Muscle layer of duodenum (tissue), 2 donors: ENCODE data around the gene NR6A1.

Experiments
- H3K27ac ChIP-seq: one replicate; pipeline ENCODE4 v1.7.0; 2013; ENCODE audit warnings: mild to moderate bottlenecking, low read length
- H3K27me3 ChIP-seq: one replicate; pipeline ENCODE4 v1.7.0; 2013; ENCODE audit warnings: low read depth, mild to moderate bottlenecking, control low read depth, low read length
- H3K36me3 ChIP-seq, 2 donors: one replicate each; pipeline ENCODE4 v1.7.0; 2013; ENCODE audit warnings: low read length in 2 of 2, control low read depth in 1 of 2, mild to moderate bottlenecking in 1 of 2; ENCODE audit not compliant: insufficient read depth in 2 of 2, control insufficient read depth in 1 of 2
- H3K4me1 ChIP-seq, 2 donors: one replicate each; pipeline ENCODE4 v1.7.0; 2013; ENCODE audit warnings: low read length in 2 of 2, mild to moderate bottlenecking in 2 of 2, control low read depth in 1 of 2, moderate library complexity in 1 of 2; ENCODE audit not compliant: insufficient read depth in 2 of 2, control insufficient read depth in 1 of 2
- H3K4me3 ChIP-seq, 2 donors: one replicate each; pipeline ENCODE4 v1.7.0; 2013; ENCODE audit warnings: low read length in 2 of 2, low read depth in 1 of 2, mild to moderate bottlenecking in 1 of 2
- H3K9me3 ChIP-seq, 2 donors: one replicate each; pipeline ENCODE4 v1.7.0; 2013; ENCODE audit warnings: low read length in 2 of 2, control low read depth in 1 of 2, mild to moderate bottlenecking in 1 of 2; ENCODE audit not compliant: control insufficient read depth in 1 of 2
- donor health status: healthy.

NR6A1 gene

DNA sequence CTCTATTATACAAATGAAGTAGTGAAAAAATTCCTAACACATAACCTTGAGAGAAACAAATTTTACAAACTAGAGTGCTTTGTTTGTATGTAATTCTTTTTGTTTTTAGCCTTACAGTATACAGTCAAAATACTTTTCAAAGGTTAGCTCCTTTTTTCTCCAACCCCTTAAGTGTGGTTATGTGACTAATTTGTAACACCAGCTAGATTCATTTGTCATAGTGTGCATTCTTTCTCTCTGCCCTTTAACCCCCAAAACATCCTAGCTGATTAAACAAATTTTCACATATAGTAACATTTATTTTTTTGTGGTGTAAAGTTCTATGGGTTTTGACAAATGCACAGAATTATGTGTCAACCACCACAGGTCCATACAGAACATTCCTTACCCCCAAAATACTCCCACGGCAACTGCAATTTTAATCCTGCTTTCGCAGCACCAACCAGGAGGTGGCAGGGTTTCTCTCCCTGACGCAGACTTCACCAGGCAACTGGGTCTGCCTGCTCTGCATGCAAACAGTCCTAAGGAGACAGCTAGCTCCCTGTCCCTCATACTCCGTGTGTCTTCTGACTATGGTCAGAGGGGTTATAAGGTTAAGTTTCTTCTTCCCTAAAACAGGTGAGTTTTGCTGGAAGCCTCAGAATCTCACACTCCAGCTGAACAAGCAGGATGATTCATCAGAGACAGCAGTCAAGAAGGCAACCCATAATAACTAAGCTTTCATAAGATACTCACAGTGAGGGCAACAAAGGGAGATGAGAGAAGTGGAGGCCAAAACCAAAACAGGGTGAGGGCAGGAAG is 219.4 kb downstream of the NR6A1 start:
- Histone ChIP-seq H3K9me3 (no peaks in the 10 kb centered on the region), H3K4me1 (peaks cover 0 to 9% of the 10 kb centered on the region in 2 donors), H3K4me3 (no peak overlapping the region), H3K27ac (no peak overlapping the region), H3K36me3 (no peaks in the 10 kb centered on the region), H3K27me3 (no peaks in the 10 kb centered on the region)

- peaks cover 0 to 9% of the 10 kb centered on the region in 2 donors for H3K4me1 ChIP-seq
- no peaks in the 10 kb centered on the region for H3K36me3 ChIP-seq
- H3K27me3 ChIP-seq: no peaks in the 10 kb centered on the region
Observed at GRCh38 chr9:124550072-124550471, 221.0 kb downstream of the NR6A1 start.

GRCh38 chr9:124549016-124549415 is 222.1 kb downstream of the NR6A1 start:
- H3K27me3 ChIP-seq: no peaks in the 10 kb centered on the region
- H3K27ac ChIP-seq: no peak overlapping the region
- H3K4me3 ChIP-seq: no peak overlapping the region
- no peaks in the 10 kb centered on the region for H3K36me3 ChIP-seq
- no peaks in the 10 kb centered on the region for H3K9me3 ChIP-seq
- peaks cover 0 to 9% of the 10 kb centered on the region in 2 donors for H3K4me1 ChIP-seq

More at GRCh38 chr9:124550072-124550471, 221.0 kb downstream of the NR6A1 start:
- no peak overlapping the region for H3K4me3 ChIP-seq
- no peaks in the 10 kb centered on the region for H3K9me3 ChIP-seq
- H3K27ac ChIP-seq: no peak overlapping the region

DNA sequence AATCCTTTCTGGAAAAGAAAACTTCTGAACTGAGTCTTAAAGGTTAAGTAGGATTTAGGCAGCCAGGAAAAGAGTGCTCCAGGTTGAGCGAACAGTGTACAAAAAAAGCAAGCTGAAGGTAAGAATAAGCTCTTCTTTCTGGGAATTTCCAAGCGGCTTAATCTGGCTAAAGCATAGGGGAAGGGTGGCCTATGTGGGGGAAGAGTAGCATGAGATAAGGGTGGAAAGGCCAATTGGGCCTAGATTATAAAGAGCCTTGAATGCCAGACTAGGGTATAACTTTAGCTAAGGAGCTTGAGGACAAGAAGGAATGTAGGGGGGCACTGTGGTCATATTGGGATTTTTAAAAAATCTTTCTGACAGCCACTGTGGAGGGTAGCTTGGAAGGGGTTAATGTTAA is 226.6 kb downstream of the NR6A1 start:
- Histone ChIP-seq H3K4me1 (no peaks in the 10 kb centered on the region), H3K27me3 (no peaks in the 10 kb centered on the region), H3K36me3 (peaks cover 0 to 3% of the 10 kb centered on the region in 2 donors), H3K27ac (no peak overlapping the region), H3K4me3 (no peak overlapping the region), H3K9me3 (no peaks in the 10 kb centered on the region)

- Histone ChIP-seq H3K4me3 (no peak overlapping the region), H3K27ac (no peak overlapping the region), H3K4me1 (no peaks in the 10 kb centered on the region), H3K27me3 (no peaks in the 10 kb centered on the region), H3K36me3 (peaks cover 0 to 15% of the 10 kb centered on the region in 2 donors), H3K9me3 (no peaks in the 10 kb centered on the region)
Observed at GRCh38 chr9:124541824-124542223, 229.3 kb downstream of the NR6A1 start.

GRCh38 chr9:124537926-124538325 is 233.2 kb downstream of the NR6A1 start:
- no peaks in the 10 kb centered on the region for H3K4me1 ChIP-seq
- peaks cover 0 to 16% of the 10 kb centered on the region in 2 donors for H3K36me3 ChIP-seq
- no peaks in the 10 kb centered on the region for H3K27me3 ChIP-seq
- H3K4me3 ChIP-seq: no peak overlapping the region
- no peak overlapping the region for H3K27ac ChIP-seq
- no peaks in the 10 kb centered on the region for H3K9me3 ChIP-seq

GRCh38 chr9:124535846-124536245 is 235.3 kb downstream of the NR6A1 start:
- Histone ChIP-seq H3K9me3 (no peaks in the 10 kb centered on the region), H3K27ac (no peak overlapping the region), H3K4me1 (no peaks in the 10 kb centered on the region), H3K4me3 (no peak overlapping the region), H3K36me3 (peaks cover 0 to 16% of the 10 kb centered on the region in 2 donors), H3K27me3 (no peaks in the 10 kb centered on the region)

- no peak overlapping the region for H3K27ac ChIP-seq
- H3K4me3 ChIP-seq: no peak overlapping the region
- peaks cover 0 to 9% of the 10 kb centered on the region in 2 donors for H3K36me3 ChIP-seq
- H3K27me3 ChIP-seq: no peaks in the 10 kb centered on the region
- no peaks in the 10 kb centered on the region for H3K4me1 ChIP-seq
- H3K9me3 ChIP-seq: no peaks in the 10 kb centered on the region
Observed at GRCh38 chr9:124532897-124533296, 238.2 kb downstream of the NR6A1 start.

GRCh38 chr9:124531115-124531514 is 240.0 kb downstream of the NR6A1 start:
- H3K4me3 ChIP-seq: no peak overlapping the region
- peaks cover 3 to 6% of the 10 kb centered on the region in 2 donors for H3K36me3 ChIP-seq
- H3K4me1 ChIP-seq: no peaks in the 10 kb centered on the region
- no peaks in the 10 kb centered on the region for H3K27me3 ChIP-seq
- H3K27ac ChIP-seq: no peak overlapping the region
- no peaks in the 10 kb centered on the region for H3K9me3 ChIP-seq

DNA sequence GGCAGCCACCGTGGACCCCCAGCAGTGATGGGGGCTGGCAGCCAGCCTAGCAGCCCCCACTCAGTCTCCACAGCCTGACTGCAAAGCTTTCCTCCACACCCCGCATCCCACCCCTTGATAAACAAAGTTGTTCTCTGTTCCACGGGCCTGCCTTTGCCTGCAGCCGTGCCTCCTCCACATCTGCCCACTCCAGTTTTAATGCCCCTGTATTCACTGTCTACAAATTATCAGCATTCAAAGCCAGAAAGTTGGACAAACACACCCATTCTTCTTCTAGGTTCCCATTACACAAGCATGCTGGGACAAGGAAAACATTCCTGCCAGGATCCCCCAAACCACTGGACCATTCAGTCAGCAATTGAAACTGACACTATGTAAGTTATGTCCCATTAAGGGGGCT is 240.9 kb downstream of the NR6A1 start:
- Histone ChIP-seq H3K4me1 (no peaks in the 10 kb centered on the region), H3K27ac (no peak overlapping the region), H3K9me3 (no peaks in the 10 kb centered on the region), H3K36me3 (peaks cover 0 to 7% of the 10 kb centered on the region in 2 donors), H3K4me3 (no peak overlapping the region), H3K27me3 (no peaks in the 10 kb centered on the region)

DNA sequence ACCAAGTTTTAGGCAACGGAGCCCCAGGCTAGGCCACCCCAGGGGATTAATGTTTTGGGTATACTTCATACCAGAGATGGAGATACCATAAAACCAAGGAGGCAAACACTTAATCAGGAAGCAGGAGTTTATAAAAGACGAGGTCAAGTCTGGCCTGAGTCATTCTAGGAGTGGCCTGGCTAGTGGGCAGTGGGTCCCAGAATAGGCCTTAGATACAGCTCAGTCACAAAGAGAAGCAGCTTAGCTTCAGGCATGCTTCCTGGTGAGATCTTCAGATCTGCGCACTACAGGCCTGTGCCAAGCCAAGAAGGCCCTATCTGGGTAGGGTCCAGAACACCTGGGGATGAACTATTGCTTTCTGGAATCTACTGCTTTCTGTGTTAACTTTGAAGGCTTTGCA is 243.3 kb downstream of the NR6A1 start:
- Histone ChIP-seq H3K4me3 (no peak overlapping the region), H3K36me3 (peaks cover 4 to 10% of the 10 kb centered on the region in 2 donors), H3K27ac (no peak overlapping the region), H3K9me3 (no peaks in the 10 kb centered on the region), H3K27me3 (no peaks in the 10 kb centered on the region), H3K4me1 (no peaks in the 10 kb centered on the region)

GRCh38 chr9:124526174-124526573 is 244.9 kb downstream of the NR6A1 start:
- Histone ChIP-seq H3K36me3 (peaks cover 4 to 10% of the 10 kb centered on the region in 2 donors), H3K27ac (no peak overlapping the region), H3K27me3 (no peaks in the 10 kb centered on the region), H3K9me3 (no peaks in the 10 kb centered on the region), H3K4me1 (no peaks in the 10 kb centered on the region), H3K4me3 (no peak overlapping the region)
